HepG2 (cell line): Measurements from ENCODE around the gene MGAT2. TPM values are rescaled to one million over a fixed set of nuclear protein-coding genes. Genes with fewer than 3 reads are reported as not detected.
A peak's percentile ranks its signal among the peaks of the same experiment; 100 is the strongest.

Experiments
- ELF3 ChIP-seq: IDR thresholded peaks from 2 replicates; pipeline ENCODE4 v1.6.1; 2016; ENCODE audit warnings: missing genetic modification reagents, missing compliant biosample characterization
- FOXJ3 ChIP-seq: sonication (generic); formaldehyde crosslinking; IDR thresholded peaks from 2 replicates; pipeline ENCODE4 v1.4.0; 2020; ENCODE audit warnings: missing genetic modification reagents, mild to moderate bottlenecking, borderline replicate concordance
- IKZF1 ChIP-seq: fragments of 450-650 bp; IDR thresholded peaks from 2 replicates; pipeline ENCODE4 v1.7.1; 2016
- ISL2 ChIP-seq: sonication (generic); formaldehyde crosslinking; IDR thresholded peaks from 2 replicates; pipeline ENCODE4 v1.5.0; 2020; ENCODE audit warnings: missing genetic modification reagents
- KDM4B ChIP-seq: sonication (generic); formaldehyde crosslinking; IDR thresholded peaks from 2 replicates; pipeline ENCODE4 v1.4.0; 2020; ENCODE audit warnings: missing genetic modification reagents
- MBNL3 ChIP-seq: fragments of 250-450 bp; sonication (Bioruptor Pico); conservative IDR thresholded peaks from 2 replicates; pipeline ENCODE4 v1.8.0; 2022; ENCODE audit warnings: mild to moderate bottlenecking, inconsistent platforms
- MXD4 ChIP-seq: IDR thresholded peaks from 2 replicates; pipeline ENCODE4 v1.6.1; 2016; ENCODE audit warnings: mild to moderate bottlenecking, missing biosample characterization, missing genetic modification reagents
- MXI1 ChIP-seq: IDR thresholded peaks from 3 replicates; pipeline ENCODE4 v1.6.1; 2012; ENCODE audit warnings: low read depth, low read length, inconsistent platforms, borderline replicate concordance
- ONECUT2 ChIP-seq: sonication (generic); formaldehyde crosslinking; IDR thresholded peaks from 2 replicates; pipeline ENCODE4 v1.4.0; 2020; ENCODE audit warnings: missing genetic modification reagents
- SP1 ChIP-seq, 2 experiments: fragments of 450-650 bp in 1 of 2; sonication (generic) in 1 of 2; formaldehyde crosslinking in 1 of 2; IDR thresholded peaks; 2 replicates each; pipeline versions ENCODE4 v1.4.0 to v1.6.1; 2016 to 2020; ENCODE audit warnings: missing genetic modification reagents in 1 of 2
- SYNCRIP ChIP-seq: fragments of 200-400 bp; formaldehyde crosslinking; IDR thresholded peaks from 2 replicates; pipeline ENCODE4 v1.6.1; 2018; ENCODE audit warnings: mild to moderate bottlenecking, low read depth, low read length; ENCODE audit not compliant: insufficient read depth
- ZBTB44 ChIP-seq: sonication (generic); formaldehyde crosslinking; IDR thresholded peaks from 2 replicates; pipeline ENCODE4 v1.4.0; 2020; ENCODE audit warnings: missing genetic modification reagents
- ZFP91 ChIP-seq: sonication (generic); formaldehyde crosslinking; IDR thresholded peaks from 2 replicates; pipeline ENCODE4 v1.9.0; 2022; ENCODE audit warnings: missing genetic modification reagents, mild to moderate bottlenecking, borderline replicate concordance
- ZNF260 ChIP-seq: sonication (generic); formaldehyde crosslinking; IDR thresholded peaks from 2 replicates; pipeline ENCODE4 v1.4.0; 2020; ENCODE audit warnings: missing genetic modification reagents, low read depth, mild to moderate bottlenecking, borderline replicate concordance
- ZNF274 ChIP-seq: sonication (generic); formaldehyde crosslinking; IDR thresholded peaks from 2 replicates; pipeline ENCODE4 v1.5.1; 2020; ENCODE audit warnings: mild to moderate bottlenecking, missing genetic modification reagents
- ZNF280B ChIP-seq: sonication (generic); formaldehyde crosslinking; IDR thresholded peaks from 2 replicates; pipeline ENCODE4 v1.5.0; 2020; ENCODE audit warnings: missing genetic modification reagents, mild to moderate bottlenecking, borderline replicate concordance
- ZNF350 ChIP-seq: sonication (generic); formaldehyde crosslinking; IDR thresholded peaks from 2 replicates; pipeline ENCODE4 v1.4.0; 2020; ENCODE audit warnings: mild to moderate bottlenecking, low read depth, missing genetic modification reagents, borderline replicate concordance
- ZNF546 ChIP-seq: sonication (generic); formaldehyde crosslinking; conservative IDR thresholded peaks from 2 replicates; pipeline ENCODE4 v1.8.1; 2023; ENCODE audit warnings: mild to moderate bottlenecking, missing genetic modification reagents
- ZNF563 ChIP-seq: sonication (generic); formaldehyde crosslinking; IDR thresholded peaks from 2 replicates; pipeline ENCODE4 v1.8.0; 2022; ENCODE audit warnings: mild to moderate bottlenecking, moderate library complexity, missing genetic modification reagents
- ZNF607 ChIP-seq: sonication (generic); formaldehyde crosslinking; IDR thresholded peaks from 2 replicates; pipeline ENCODE4 v1.5.1; 2020; ENCODE audit warnings: missing genetic modification reagents, mild to moderate bottlenecking, borderline replicate concordance
- ZSCAN22 ChIP-seq: sonication (generic); formaldehyde crosslinking; IDR thresholded peaks from 2 replicates; pipeline ENCODE4 v1.4.0; 2020; ENCODE audit warnings: mild to moderate bottlenecking, missing genetic modification reagents
- polyA plus RNA-seq, 8 experiments: library from polyadenylated mRNA; depleted of rRNA in 3 of 8; stranded (reverse) in 7 of 8; unstranded in 1 of 8; fragments of >200 nt; fragmentation: Illumina TruSeq in 4 of 8; extraction: Trizol in 4 of 8; gene quantifications; 2 replicates each; pipeline versions ENCODE4 v1.2.1 to v1.2.3, GENCODE V29; 2011 to 2016; ENCODE audit warnings: low read depth in 4 of 8, missing spikeins in 1 of 8, mixed read lengths in 1 of 8; ENCODE audit not compliant: insufficient read depth in 1 of 8
- total RNA-seq, 5 experiments: library from RNA; depleted of rRNA; stranded (reverse); fragments of >200 nt; fragmentation: Illumina TruSeq; extraction: Trizol; gene quantifications; 2 replicates each; pipeline ENCODE4 v1.2.3, GENCODE V29; 2016; ENCODE audit warnings: low read depth in 1 of 5
- TF ChIP-seq, protein P1 (sequence below): IDR thresholded peaks from 2 replicates; pipeline ENCODE4 v1.6.1; 2016; ENCODE audit warnings: mild to moderate bottlenecking

The MGAT2 gene
- total and polyA plus RNA-seq, 2 of the 13 experiments (the other 11 are each of a cell fraction or from before 2014, with no cell fraction given), result 12.9 to 51.9 TPM

GRCh38 chr14:49585803-49586672 lies 34.6 kb upstream of the MGAT2 start, which contains the start of gene RPS29 (continued):
- TF ChIP-seq ISL2 (CRISPR knock-in tag), result peak; percentile 83
- peak; percentile 68; the same call in 1 of the 2 replicates for TF ChIP-seq FOXJ3 (CRISPR knock-in tag)
- no peak for TF ChIP-seq ZBTB44
- 0 out of 2 replicates have a peak, but pooled peaks have one; percentile 54 for TF ChIP-seq ZNF274 (CRISPR knock-in tag)
- TF ChIP-seq MXI1, result peak; percentile 44; the same call in 1 of the 3 replicates
- TF ChIP-seq ZNF260 (CRISPR knock-in tag), result no peak
- no peak for TF ChIP-seq SYNCRIP
- TF ChIP-seq IKZF1, result no peak
- peak; percentile 17; the same call in 1 of the 2 replicates for TF ChIP-seq ZNF280B (CRISPR knock-in tag)
- TF ChIP-seq ZNF546 (CRISPR knock-in tag), result no peak
- 0 out of 2 replicates have a peak, but pooled peaks have one; percentile 11 for TF ChIP-seq ONECUT2 (CRISPR knock-in tag)
- TF ChIP-seq ZSCAN22 (CRISPR knock-in tag), result no peak
- peak; percentile 76; the same call in 1 of the 2 replicates for TF ChIP-seq ZNF350 (CRISPR knock-in tag)
- TF ChIP-seq, protein P1, sequence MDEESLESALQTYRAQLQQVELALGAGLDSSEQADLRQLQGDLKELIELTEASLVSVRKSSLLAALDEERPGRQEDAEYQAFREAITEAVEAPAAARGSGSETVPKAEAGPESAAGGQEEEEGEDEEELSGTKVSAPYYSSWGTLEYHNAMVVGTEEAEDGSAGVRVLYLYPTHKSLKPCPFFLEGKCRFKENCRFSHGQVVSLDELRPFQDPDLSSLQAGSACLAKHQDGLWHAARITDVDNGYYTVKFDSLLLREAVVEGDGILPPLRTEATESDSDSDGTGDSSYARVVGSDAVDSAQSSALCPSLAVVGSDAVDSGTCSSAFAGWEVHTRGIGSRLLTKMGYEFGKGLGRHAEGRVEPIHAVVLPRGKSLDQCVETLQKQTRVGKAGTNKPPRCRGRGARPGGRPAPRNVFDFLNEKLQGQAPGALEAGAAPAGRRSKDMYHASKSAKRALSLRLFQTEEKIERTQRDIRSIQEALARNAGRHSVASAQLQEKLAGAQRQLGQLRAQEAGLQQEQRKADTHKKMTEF (CRISPR knock-in tag), result peak; percentile 94
- no peak for TF ChIP-seq MBNL3
- peak; percentile 76; the same call in 1 of the 2 replicates for TF ChIP-seq MXD4
- TF ChIP-seq KDM4B (CRISPR knock-in tag), result peak; percentile 34; the same call in 1 of the 2 replicates
- no peak for TF ChIP-seq SP1 (IDR thresholded peaks at IDR 0.05)
- TF ChIP-seq SP1 (CRISPR knock-in tag; IDR thresholded peaks at IDR 0.05), result peak; percentile 57; the same call in 1 of the 2 replicates
- peak; percentile 57; the same call in 1 of the 2 replicates for TF ChIP-seq ZNF607
- TF ChIP-seq ELF3 (CRISPR knock-in tag), result 0 out of 2 replicates have a peak, but pooled peaks have one; percentile 23
- TF ChIP-seq ZNF563, result no peak
- TF ChIP-seq ZFP91 (CRISPR knock-in tag), result peak; percentile 79; the same call in 1 of the 2 replicates
